Neutrophil (primary cell): ENCODE data around the gene MYL3.

Experiments
- H3K27ac ChIP-seq: fragments of 200-600 bp; sonication (generic); 2 replicates; pipeline ENCODE4 v1.5.1; 2016; ENCODE audit warnings: mild to moderate bottlenecking, moderate library complexity
- H3K27me3 ChIP-seq: fragments of 200-600 bp; sonication (generic); 2 replicates; pipeline ENCODE4 v1.6.0; 2016; ENCODE audit warnings: mild to moderate bottlenecking
- H3K36me3 ChIP-seq: fragments of 200-600 bp; sonication (generic); 2 replicates; pipeline ENCODE4 v1.5.1; 2017
- H3K4me1 ChIP-seq, 2 experiments: fragments of 200-600 bp in 1 of 2; sonication (generic) in 1 of 2; 1 replicate in 1 of 2; 2 replicates in 1 of 2; pipeline versions ENCODE4 v1.5.1 to v1.6.1; 2013 to 2016; ENCODE audit warnings: low read depth in 1 of 2, low read length in 1 of 2, mild to moderate bottlenecking in 1 of 2, moderate library complexity in 1 of 2; ENCODE audit not compliant: control insufficient read depth in 1 of 2, insufficient read depth in 1 of 2
- H3K4me3 ChIP-seq, 2 experiments: fragments of 200-600 bp in 1 of 2; sonication (generic) in 1 of 2; 1 replicate in 1 of 2; 2 replicates in 1 of 2; pipeline ENCODE4 v1.5.1; 2013 to 2016; ENCODE audit warnings: low read depth in 1 of 2, low read length in 1 of 2, mild to moderate bottlenecking in 1 of 2, moderate library complexity in 1 of 2
- H3K9me3 ChIP-seq: fragments of 200-600 bp; sonication (generic); 2 replicates; pipeline ENCODE4 v1.5.1; 2016
- TF ChIP-seq, protein P1 (sequence below): fragments of 200-600 bp; sonication (generic); IDR thresholded peaks from 2 replicates; pipeline ENCODE4 v1.5.1; 2016; ENCODE audit warnings: antibody characterized with exemption

Gene MYL3

GRCh38 chr3:46905213-46905560 lies 41.9 kb upstream of the MYL3 start:
- H3K27me3 ChIP-seq = peaks cover 5% of the 10 kb centered on the region
- H3K9me3 ChIP-seq = no peaks in the 10 kb centered on the region
- no peak overlapping the region for H3K27ac ChIP-seq
- H3K4me1 ChIP-seq = peaks cover 17 to 20% of the 10 kb centered on the region in 2 experiments
- no peaks in the 10 kb centered on the region for H3K36me3 ChIP-seq
- no peak overlapping the region for H3K4me3 ChIP-seq
- TF ChIP-seq, protein P1, sequence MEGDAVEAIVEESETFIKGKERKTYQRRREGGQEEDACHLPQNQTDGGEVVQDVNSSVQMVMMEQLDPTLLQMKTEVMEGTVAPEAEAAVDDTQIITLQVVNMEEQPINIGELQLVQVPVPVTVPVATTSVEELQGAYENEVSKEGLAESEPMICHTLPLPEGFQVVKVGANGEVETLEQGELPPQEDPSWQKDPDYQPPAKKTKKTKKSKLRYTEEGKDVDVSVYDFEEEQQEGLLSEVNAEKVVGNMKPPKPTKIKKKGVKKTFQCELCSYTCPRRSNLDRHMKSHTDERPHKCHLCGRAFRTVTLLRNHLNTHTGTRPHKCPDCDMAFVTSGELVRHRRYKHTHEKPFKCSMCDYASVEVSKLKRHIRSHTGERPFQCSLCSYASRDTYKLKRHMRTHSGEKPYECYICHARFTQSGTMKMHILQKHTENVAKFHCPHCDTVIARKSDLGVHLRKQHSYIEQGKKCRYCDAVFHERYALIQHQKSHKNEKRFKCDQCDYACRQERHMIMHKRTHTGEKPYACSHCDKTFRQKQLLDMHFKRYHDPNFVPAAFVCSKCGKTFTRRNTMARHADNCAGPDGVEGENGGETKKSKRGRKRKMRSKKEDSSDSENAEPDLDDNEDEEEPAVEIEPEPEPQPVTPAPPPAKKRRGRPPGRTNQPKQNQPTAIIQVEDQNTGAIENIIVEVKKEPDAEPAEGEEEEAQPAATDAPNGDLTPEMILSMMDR = no peak

DNA sequence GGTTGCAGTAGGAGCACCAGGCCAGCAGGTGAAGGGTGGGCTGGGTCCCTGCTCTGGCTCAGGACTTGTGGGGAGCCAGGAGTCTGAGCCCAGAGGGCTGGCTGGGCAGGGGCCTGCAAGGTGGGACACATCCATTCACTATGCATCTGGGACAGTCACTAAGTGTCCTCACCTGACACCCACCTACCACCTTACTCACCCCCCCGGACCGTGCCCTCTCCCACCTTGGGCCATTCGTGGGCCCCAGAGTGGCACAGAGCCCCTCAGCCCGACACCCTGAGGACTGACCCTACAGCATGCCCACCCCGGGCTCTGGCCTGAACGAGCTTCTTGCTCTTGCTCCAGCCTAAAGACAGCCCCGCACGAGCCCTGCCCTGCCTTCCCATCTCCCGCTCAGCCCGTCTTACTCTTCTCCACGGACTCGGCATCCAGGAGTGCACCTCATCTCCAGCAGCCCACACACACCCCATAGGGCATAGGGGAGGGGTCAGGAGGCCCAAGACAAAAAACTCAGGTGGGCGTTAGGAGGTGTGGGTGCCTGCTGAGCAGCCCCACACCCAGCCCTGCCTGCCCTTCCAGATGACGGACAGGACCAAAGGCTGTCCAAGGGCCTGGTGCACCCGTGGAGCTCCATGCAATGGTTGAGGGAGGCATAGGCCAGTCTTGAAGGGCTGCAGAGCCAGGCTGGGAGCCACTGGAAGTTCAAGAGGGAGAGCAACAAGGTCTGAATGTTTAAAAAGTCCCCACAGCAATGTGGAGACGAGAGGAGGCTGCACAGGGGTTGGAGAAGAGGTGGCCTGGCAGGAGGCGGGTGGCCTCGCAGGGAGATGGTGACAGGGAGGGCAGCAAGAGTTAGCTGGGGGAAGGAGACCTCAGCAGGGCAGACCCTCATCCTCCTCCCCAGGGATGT lies 41.3 kb upstream of the MYL3 start:
- Histone ChIP-seq H3K4me3 (no peak overlapping the region), H3K36me3 (no peaks in the 10 kb centered on the region), H3K9me3 (no peaks in the 10 kb centered on the region), H3K4me1 (peaks cover 12 to 17% of the 10 kb centered on the region in 2 experiments), H3K27me3 (peaks cover 11% of the 10 kb centered on the region), H3K27ac (no peak overlapping the region)
- TF ChIP-seq, protein P1 = no peak

GRCh38 chr3:46903341-46904302 lies 40.4 kb upstream of the MYL3 start:
- TF ChIP-seq, protein P1 = no peak

GRCh38 chr3:46902188-46902631 lies 39.0 kb upstream of the MYL3 start:
- Histone ChIP-seq H3K9me3 (no peaks in the 10 kb centered on the region), H3K4me3 (no peak overlapping the region), H3K4me1 (peaks cover 10 to 13% of the 10 kb centered on the region in 2 experiments), H3K36me3 (no peaks in the 10 kb centered on the region), H3K27ac (no peak overlapping the region), H3K27me3 (peaks cover 35% of the 10 kb centered on the region)
- TF ChIP-seq, protein P1 = no peak

More at GRCh38 chr3:46903341-46904302, 40.4 kb upstream of the MYL3 start:
- Histone ChIP-seq H3K9me3 (no peaks in the 10 kb centered on the region), H3K36me3 (no peaks in the 10 kb centered on the region), H3K4me1 (peaks cover 10 to 13% of the 10 kb centered on the region in 2 experiments), H3K27me3 (peaks cover 21% of the 10 kb centered on the region), H3K4me3 (no peak overlapping the region), H3K27ac (no peak overlapping the region)

- TF ChIP-seq, protein P1 = no peak
- H3K27me3 ChIP-seq = peaks cover 40% of the 10 kb centered on the region
- H3K27ac ChIP-seq = no peak overlapping the region
- H3K36me3 ChIP-seq = no peaks in the 10 kb centered on the region
- peaks cover 10 to 13% of the 10 kb centered on the region in 2 experiments for H3K4me1 ChIP-seq
- no peak overlapping the region for H3K4me3 ChIP-seq
- no peaks in the 10 kb centered on the region for H3K9me3 ChIP-seq
Observed at GRCh38 chr3:46901591-46902187, 38.4 kb upstream of the MYL3 start.
